GM23338 (cell line): ENCODE data around the gene BTBD16. TPM values are rescaled to one million over a fixed set of nuclear protein-coding genes. Genes with fewer than 3 reads are reported as not detected.

Experiments used
- ATAC-seq: fragments of 200-7000 bp; cut with Tn5 transposase; 3 replicates; pipeline ENCODE4 v1.9.1; 2020
- DNase-seq: peaks from one replicate; pipeline ENCODE4 v3.0.0-alpha.2; 2015; ENCODE audit warnings: low spot score
- H2AFZ ChIP-seq: fragments of 200-600 bp; sonication (generic); 2 replicates; pipeline ENCODE4 v1.8.0; 2016; ENCODE audit warnings: antibody characterized with exemption, mild to moderate bottlenecking, moderate library complexity
- H3F3A ChIP-seq: fragments of 200-600 bp; sonication (generic); replicated peaks from 2 replicates; pipeline ENCODE4 v1.8.0; 2017; ENCODE audit warnings: antibody characterized with exemption, mixed run types, low read depth
- H3K27ac ChIP-seq: fragments of 200-600 bp; sonication (generic); 2 replicates; pipeline ENCODE4 v1.6.1; 2016; ENCODE audit warnings: low read depth
- H3K27me3 ChIP-seq: fragments of 200-600 bp; sonication (generic); 2 replicates; pipeline ENCODE4 v1.8.0; 2016; ENCODE audit warnings: mild to moderate bottlenecking, mixed run types, moderate library complexity; ENCODE audit not compliant: insufficient read depth
- H3K36me3 ChIP-seq: fragments of 200-600 bp; sonication (generic); 2 replicates; pipeline ENCODE4 v1.8.0; 2016; ENCODE audit warnings: mild to moderate bottlenecking; ENCODE audit not compliant: insufficient read depth
- H3K4me1 ChIP-seq: fragments of 200-600 bp; sonication (generic); 2 replicates; pipeline ENCODE4 v1.8.0; 2016; ENCODE audit warnings: mild to moderate bottlenecking, moderate library complexity; ENCODE audit not compliant: insufficient read depth
- H3K4me2 ChIP-seq: fragments of 200-600 bp; sonication (generic); 2 replicates; pipeline ENCODE4 v1.7.1; 2017; ENCODE audit warnings: mixed run types
- H3K4me3 ChIP-seq: fragments of 200-600 bp; sonication (generic); 2 replicates; pipeline ENCODE4 v1.6.1; 2016; ENCODE audit warnings: mixed run types
- H3K79me2 ChIP-seq: fragments of 200-600 bp; sonication (generic); replicated peaks from 2 replicates; pipeline ENCODE4 v1.8.0; 2017; ENCODE audit warnings: mild to moderate bottlenecking; ENCODE audit not compliant: insufficient read depth
- H3K9me2 ChIP-seq: fragments of 200-600 bp; sonication (generic); 2 replicates; pipeline ENCODE4 v1.8.0; 2017; ENCODE audit not compliant: insufficient read depth
- H4K20me1 ChIP-seq: fragments of 200-600 bp; sonication (generic); replicated peaks from 2 replicates; pipeline ENCODE4 v1.8.0; 2017; ENCODE audit warnings: mild to moderate bottlenecking; ENCODE audit not compliant: insufficient read depth
- H3K27ac Mint-ChIP-seq: 2 replicates; pipeline ENCODE4 v1.8.0; 2020; ENCODE audit warnings: inconsistent platforms, mild to moderate bottlenecking, moderate library complexity, mixed read lengths
- H3K27me3 Mint-ChIP-seq: 3 replicates; pipeline ENCODE4 v1.8.0; 2022; ENCODE audit warnings: low read depth, mild to moderate bottlenecking, moderate library complexity, mixed read lengths, inconsistent platforms; ENCODE audit not compliant: insufficient read depth, poor library complexity
- H3K36me3 Mint-ChIP-seq: 3 replicates; pipeline ENCODE4 v1.8.0; 2021; ENCODE audit warnings: low read depth, mild to moderate bottlenecking, inconsistent platforms, moderate library complexity, mixed read lengths
- H3K4me1 Mint-ChIP-seq: 3 replicates; pipeline ENCODE4 v1.8.0; 2020; ENCODE audit warnings: mild to moderate bottlenecking, inconsistent platforms, mixed read lengths
- H3K4me3 Mint-ChIP-seq: 3 replicates; pipeline ENCODE4 v1.8.0; 2021; ENCODE audit warnings: moderate library complexity, mild to moderate bottlenecking, inconsistent platforms, mixed read lengths
- H3K9me3 Mint-ChIP-seq: 3 replicates; pipeline ENCODE4 v1.8.0; 2020; ENCODE audit warnings: moderate library complexity, mild to moderate bottlenecking, inconsistent platforms, mixed read lengths
- CREB1 ChIP-seq: fragments of 250-450 bp; sonication (Bioruptor Pico); IDR thresholded peaks from 2 replicates; pipeline ENCODE4 v1.5.0; 2020; ENCODE audit warnings: low read depth, mild to moderate bottlenecking, moderate library complexity
- EZH2 ChIP-seq: fragments of 200-600 bp; sonication (generic); IDR thresholded peaks from one replicate; pipeline ENCODE4 v1.8.0; 2017; ENCODE audit warnings: antibody characterized with exemption, mild to moderate bottlenecking, low read depth; ENCODE audit not compliant: unreplicated experiment
- EZH2phosphoT487 ChIP-seq: fragments of 200-600 bp; sonication (generic); IDR thresholded peaks from one replicate; pipeline ENCODE4 v1.8.1; 2018; ENCODE audit warnings: antibody characterized with exemption; ENCODE audit not compliant: unreplicated experiment
- JUNB ChIP-seq: IDR thresholded peaks from one replicate; pipeline ENCODE4 v1.6.1; 2016; ENCODE audit warnings: antibody characterized with exemption; ENCODE audit not compliant: unreplicated experiment
- NANOG ChIP-seq: IDR thresholded peaks from 2 replicates; pipeline ENCODE4 v1.6.1; 2016; ENCODE audit warnings: antibody characterized with exemption, borderline replicate concordance
- POLR2AphosphoS5 ChIP-seq: IDR thresholded peaks from 2 replicates; pipeline ENCODE4 v1.6.1; 2016; ENCODE audit warnings: antibody characterized with exemption, low read depth
- STAT1 ChIP-seq: IDR thresholded peaks from one replicate; pipeline ENCODE4 v1.6.1; 2016; ENCODE audit warnings: antibody characterized with exemption; ENCODE audit not compliant: unreplicated experiment
- ZNF114 ChIP-seq: fragments of 250-450 bp; sonication (Bioruptor Pico); IDR thresholded peaks from 2 replicates; pipeline ENCODE4 v1.5.0; 2020; ENCODE audit warnings: mild to moderate bottlenecking, moderate library complexity
- ZNF331 ChIP-seq: fragments of 250-450 bp; sonication (Bioruptor Pico); IDR thresholded peaks from 2 replicates; pipeline ENCODE4 v1.5.0; 2020; ENCODE audit warnings: low read depth, mild to moderate bottlenecking, moderate library complexity
- polyA plus RNA-seq: library from polyadenylated mRNA; unstranded; fragments of >200 nt; fragmentation: Nextera tagmentation; extraction: Ambion mirVana; gene quantifications from 2 replicates; pipeline ENCODE4 v1.2.1, GENCODE V29; 2016
- total RNA-seq: library from RNA; depleted of rRNA; stranded (reverse); fragments of >200 nt; shearing (Covaris generic); gene quantifications from 2 replicates; pipeline ENCODE4 v1.2.3, GENCODE V29; 2014
- TF ChIP-seq, protein P1 (sequence below): IDR thresholded peaks from 2 replicates; pipeline ENCODE4 v1.6.1; 2016; ENCODE audit warnings: antibody characterized with exemption
- TF ChIP-seq, protein P2 (sequence below), 2 experiments: fragments of 200-600 bp in 1 of 2; sonication (generic) in 1 of 2; conservative IDR thresholded peaks; 2 replicates each; pipeline versions ENCODE4 v1.5.1 to v1.6.1; 2016 to 2017; ENCODE audit warnings: antibody characterized with exemption in 2 of 2, low read depth in 2 of 2, mild to moderate bottlenecking in 2 of 2, moderate library complexity in 1 of 2
- TF ChIP-seq, protein P3 (sequence below): IDR thresholded peaks from one replicate; pipeline ENCODE4 v1.6.1; 2018; ENCODE audit warnings: antibody characterized with exemption; ENCODE audit not compliant: unreplicated experiment
- TF ChIP-seq, protein P4 (sequence below): fragments of 250-450 bp; sonication (Bioruptor Pico); IDR thresholded peaks from 2 replicates; pipeline ENCODE4 v1.5.0; 2020; ENCODE audit warnings: mild to moderate bottlenecking, moderate library complexity

BTBD16 gene
- total and polyA plus RNA-seq, 2 experiments from 2014 or later, result not detected

DNA sequence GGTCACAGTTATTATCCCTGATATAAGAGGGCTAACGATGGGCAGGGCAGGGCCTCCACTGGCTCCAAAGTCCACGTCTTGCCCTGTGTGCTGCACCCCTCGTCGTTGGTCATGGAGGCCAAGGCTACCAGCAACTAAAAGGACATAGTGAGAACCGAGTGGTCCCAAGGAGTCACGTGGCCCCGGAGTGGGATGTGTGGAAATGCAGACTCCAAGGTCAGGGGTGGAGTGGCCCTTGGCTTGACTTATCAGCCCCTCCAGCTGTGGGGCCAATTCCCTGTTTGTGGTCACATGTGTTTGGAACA lies 30.7 kb downstream of the BTBD16 start:
- Histone ChIP-seq H3K4me3 (no peak overlapping the region), H4K20me1 (no peaks in the 10 kb centered on the region), H2AFZ (no peak overlapping the region), H3K36me3 (no peaks in the 10 kb centered on the region), H3K79me2 (no peaks in the 10 kb centered on the region), H3K4me2 (no peak overlapping the region), H3K9me2 (0 out of 2 replicates have a peak, but pooled peaks cover 5% of the 10 kb centered on the region), H3K27me3 (no peaks in the 10 kb centered on the region), H3K27ac (no peak overlapping the region), H3K4me1 (0 out of 2 replicates have a peak, but pooled peaks cover 2% of the 10 kb centered on the region), H3F3A (no peaks in the 10 kb centered on the region)
- TF ChIP-seq EZH2phosphoT487, result no peak
- TF ChIP-seq, protein P1, sequence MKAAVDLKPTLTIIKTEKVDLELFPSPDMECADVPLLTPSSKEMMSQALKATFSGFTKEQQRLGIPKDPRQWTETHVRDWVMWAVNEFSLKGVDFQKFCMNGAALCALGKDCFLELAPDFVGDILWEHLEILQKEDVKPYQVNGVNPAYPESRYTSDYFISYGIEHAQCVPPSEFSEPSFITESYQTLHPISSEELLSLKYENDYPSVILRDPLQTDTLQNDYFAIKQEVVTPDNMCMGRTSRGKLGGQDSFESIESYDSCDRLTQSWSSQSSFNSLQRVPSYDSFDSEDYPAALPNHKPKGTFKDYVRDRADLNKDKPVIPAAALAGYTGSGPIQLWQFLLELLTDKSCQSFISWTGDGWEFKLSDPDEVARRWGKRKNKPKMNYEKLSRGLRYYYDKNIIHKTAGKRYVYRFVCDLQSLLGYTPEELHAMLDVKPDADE, result no peak
- no peak for TF ChIP-seq STAT1
- TF ChIP-seq ZNF114, result no peak
- TF ChIP-seq EZH2, result no peak
- TF ChIP-seq, protein P2, sequence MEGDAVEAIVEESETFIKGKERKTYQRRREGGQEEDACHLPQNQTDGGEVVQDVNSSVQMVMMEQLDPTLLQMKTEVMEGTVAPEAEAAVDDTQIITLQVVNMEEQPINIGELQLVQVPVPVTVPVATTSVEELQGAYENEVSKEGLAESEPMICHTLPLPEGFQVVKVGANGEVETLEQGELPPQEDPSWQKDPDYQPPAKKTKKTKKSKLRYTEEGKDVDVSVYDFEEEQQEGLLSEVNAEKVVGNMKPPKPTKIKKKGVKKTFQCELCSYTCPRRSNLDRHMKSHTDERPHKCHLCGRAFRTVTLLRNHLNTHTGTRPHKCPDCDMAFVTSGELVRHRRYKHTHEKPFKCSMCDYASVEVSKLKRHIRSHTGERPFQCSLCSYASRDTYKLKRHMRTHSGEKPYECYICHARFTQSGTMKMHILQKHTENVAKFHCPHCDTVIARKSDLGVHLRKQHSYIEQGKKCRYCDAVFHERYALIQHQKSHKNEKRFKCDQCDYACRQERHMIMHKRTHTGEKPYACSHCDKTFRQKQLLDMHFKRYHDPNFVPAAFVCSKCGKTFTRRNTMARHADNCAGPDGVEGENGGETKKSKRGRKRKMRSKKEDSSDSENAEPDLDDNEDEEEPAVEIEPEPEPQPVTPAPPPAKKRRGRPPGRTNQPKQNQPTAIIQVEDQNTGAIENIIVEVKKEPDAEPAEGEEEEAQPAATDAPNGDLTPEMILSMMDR (conservative IDR thresholded peaks at IDR 0.05; ENCODE audit: low read depth in 2 of 2), result no peak
- TF ChIP-seq CREB1 (CRISPR knock-in tag), result no peak
- TF ChIP-seq ZNF331, result no peak
- TF ChIP-seq NANOG, result no peak
- TF ChIP-seq, protein P3, sequence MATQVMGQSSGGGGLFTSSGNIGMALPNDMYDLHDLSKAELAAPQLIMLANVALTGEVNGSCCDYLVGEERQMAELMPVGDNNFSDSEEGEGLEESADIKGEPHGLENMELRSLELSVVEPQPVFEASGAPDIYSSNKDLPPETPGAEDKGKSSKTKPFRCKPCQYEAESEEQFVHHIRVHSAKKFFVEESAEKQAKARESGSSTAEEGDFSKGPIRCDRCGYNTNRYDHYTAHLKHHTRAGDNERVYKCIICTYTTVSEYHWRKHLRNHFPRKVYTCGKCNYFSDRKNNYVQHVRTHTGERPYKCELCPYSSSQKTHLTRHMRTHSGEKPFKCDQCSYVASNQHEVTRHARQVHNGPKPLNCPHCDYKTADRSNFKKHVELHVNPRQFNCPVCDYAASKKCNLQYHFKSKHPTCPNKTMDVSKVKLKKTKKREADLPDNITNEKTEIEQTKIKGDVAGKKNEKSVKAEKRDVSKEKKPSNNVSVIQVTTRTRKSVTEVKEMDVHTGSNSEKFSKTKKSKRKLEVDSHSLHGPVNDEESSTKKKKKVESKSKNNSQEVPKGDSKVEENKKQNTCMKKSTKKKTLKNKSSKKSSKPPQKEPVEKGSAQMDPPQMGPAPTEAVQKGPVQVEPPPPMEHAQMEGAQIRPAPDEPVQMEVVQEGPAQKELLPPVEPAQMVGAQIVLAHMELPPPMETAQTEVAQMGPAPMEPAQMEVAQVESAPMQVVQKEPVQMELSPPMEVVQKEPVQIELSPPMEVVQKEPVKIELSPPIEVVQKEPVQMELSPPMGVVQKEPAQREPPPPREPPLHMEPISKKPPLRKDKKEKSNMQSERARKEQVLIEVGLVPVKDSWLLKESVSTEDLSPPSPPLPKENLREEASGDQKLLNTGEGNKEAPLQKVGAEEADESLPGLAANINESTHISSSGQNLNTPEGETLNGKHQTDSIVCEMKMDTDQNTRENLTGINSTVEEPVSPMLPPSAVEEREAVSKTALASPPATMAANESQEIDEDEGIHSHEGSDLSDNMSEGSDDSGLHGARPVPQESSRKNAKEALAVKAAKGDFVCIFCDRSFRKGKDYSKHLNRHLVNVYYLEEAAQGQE, result no peak
- TF ChIP-seq, protein P4, sequence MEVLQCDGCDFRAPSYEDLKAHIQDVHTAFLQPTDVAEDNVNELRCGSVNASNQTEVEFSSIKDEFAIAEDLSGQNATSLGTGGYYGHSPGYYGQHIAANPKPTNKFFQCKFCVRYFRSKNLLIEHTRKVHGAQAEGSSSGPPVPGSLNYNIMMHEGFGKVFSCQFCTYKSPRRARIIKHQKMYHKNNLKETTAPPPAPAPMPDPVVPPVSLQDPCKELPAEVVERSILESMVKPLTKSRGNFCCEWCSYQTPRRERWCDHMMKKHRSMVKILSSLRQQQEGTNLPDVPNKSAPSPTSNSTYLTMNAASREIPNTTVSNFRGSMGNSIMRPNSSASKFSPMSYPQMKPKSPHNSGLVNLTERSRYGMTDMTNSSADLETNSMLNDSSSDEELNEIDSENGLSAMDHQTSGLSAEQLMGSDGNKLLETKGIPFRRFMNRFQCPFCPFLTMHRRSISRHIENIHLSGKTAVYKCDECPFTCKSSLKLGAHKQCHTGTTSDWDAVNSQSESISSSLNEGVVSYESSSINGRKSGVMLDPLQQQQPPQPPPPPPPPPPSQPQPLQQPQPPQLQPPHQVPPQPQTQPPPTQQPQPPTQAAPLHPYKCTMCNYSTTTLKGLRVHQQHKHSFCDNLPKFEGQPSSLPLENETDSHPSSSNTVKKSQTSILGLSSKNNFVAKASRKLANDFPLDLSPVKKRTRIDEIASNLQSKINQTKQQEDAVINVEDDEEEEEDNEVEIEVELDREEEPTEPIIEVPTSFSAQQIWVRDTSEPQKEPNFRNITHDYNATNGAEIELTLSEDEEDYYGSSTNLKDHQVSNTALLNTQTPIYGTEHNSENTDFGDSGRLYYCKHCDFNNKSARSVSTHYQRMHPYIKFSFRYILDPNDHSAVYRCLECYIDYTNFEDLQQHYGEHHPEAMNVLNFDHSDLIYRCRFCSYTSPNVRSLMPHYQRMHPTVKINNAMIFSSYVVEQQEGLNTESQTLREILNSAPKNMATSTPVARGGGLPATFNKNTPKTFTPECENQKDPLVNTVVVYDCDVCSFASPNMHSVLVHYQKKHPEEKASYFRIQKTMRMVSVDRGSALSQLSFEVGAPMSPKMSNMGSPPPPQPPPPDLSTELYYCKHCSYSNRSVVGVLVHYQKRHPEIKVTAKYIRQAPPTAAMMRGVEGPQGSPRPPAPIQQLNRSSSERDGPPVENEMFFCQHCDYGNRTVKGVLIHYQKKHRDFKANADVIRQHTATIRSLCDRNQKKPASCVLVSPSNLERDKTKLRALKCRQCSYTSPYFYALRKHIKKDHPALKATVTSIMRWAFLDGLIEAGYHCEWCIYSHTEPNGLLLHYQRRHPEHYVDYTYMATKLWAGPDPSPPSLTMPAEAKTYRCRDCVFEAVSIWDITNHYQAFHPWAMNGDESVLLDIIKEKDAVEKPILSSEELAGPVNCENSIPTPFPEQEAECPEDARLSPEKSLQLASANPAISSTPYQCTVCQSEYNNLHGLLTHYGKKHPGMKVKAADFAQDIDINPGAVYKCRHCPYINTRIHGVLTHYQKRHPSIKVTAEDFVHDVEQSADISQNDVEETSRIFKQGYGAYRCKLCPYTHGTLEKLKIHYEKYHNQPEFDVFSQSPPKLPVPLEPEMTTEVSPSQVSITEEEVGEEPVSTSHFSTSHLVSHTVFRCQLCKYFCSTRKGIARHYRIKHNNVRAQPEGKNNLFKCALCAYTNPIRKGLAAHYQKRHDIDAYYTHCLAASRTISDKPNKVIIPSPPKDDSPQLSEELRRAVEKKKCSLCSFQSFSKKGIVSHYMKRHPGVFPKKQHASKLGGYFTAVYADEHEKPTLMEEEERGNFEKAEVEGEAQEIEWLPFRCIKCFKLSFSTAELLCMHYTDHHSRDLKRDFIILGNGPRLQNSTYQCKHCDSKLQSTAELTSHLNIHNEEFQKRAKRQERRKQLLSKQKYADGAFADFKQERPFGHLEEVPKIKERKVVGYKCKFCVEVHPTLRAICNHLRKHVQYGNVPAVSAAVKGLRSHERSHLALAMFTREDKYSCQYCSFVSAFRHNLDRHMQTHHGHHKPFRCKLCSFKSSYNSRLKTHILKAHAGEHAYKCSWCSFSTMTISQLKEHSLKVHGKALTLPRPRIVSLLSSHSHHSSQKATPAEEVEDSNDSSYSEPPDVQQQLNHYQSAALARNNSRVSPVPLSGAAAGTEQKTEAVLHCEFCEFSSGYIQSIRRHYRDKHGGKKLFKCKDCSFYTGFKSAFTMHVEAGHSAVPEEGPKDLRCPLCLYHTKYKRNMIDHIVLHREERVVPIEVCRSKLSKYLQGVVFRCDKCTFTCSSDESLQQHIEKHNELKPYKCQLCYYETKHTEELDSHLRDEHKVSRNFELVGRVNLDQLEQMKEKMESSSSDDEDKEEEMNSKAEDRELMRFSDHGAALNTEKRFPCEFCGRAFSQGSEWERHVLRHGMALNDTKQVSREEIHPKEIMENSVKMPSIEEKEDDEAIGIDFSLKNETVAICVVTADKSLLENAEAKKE (CRISPR knock-in tag), result no peak
- TF ChIP-seq POLR2AphosphoS5, result no peak
- TF ChIP-seq JUNB, result no peak
- ATAC-seq, result no peak
- DNase-seq, result no peak
- Mint-ChIP-seq H3K36me3 (peaks cover 4% of the 10 kb centered on the region; the same call in 1 of the 3 replicates), H3K4me3 (no peak overlapping the region), H3K9me3 (peaks cover 8% of the 10 kb centered on the region), H3K27ac (no peak overlapping the region), H3K4me1 (peaks cover 5% of the 10 kb centered on the region), H3K27me3 (peaks cover 3% of the 10 kb centered on the region)
